B cell (primary cell): ENCODE measurements around the gene PSMA6.

Experiments
- EZH2 ChIP-seq: IDR thresholded peaks from 2 replicates; pipeline ENCODE4 v1.6.1; 2012; ENCODE audit warnings: borderline replicate concordance, low read depth, mild to moderate bottlenecking, moderate library complexity, low read length; ENCODE audit not compliant: insufficient read depth, poor library complexity, severe bottlenecking
- TF ChIP-seq, protein P1 (sequence below): fragments of 200-600 bp; IDR thresholded peaks from one replicate; pipeline ENCODE4 v1.8.0; 2022; ENCODE audit warnings: antibody characterized with exemption, mild to moderate bottlenecking

- TF ChIP-seq, protein P1, sequence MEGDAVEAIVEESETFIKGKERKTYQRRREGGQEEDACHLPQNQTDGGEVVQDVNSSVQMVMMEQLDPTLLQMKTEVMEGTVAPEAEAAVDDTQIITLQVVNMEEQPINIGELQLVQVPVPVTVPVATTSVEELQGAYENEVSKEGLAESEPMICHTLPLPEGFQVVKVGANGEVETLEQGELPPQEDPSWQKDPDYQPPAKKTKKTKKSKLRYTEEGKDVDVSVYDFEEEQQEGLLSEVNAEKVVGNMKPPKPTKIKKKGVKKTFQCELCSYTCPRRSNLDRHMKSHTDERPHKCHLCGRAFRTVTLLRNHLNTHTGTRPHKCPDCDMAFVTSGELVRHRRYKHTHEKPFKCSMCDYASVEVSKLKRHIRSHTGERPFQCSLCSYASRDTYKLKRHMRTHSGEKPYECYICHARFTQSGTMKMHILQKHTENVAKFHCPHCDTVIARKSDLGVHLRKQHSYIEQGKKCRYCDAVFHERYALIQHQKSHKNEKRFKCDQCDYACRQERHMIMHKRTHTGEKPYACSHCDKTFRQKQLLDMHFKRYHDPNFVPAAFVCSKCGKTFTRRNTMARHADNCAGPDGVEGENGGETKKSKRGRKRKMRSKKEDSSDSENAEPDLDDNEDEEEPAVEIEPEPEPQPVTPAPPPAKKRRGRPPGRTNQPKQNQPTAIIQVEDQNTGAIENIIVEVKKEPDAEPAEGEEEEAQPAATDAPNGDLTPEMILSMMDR = no peak
- TF ChIP-seq EZH2 = no peak
These were observed 50.4 kb downstream of the PSMA6 start for GRCh38 chr14:35342489-35343010.
